Pulmonary artery endothelial cell (primary cell): ENCODE results near the gene HOXD10. TPM values are rescaled to one million over a fixed set of nuclear protein-coding genes. Genes with fewer than 3 reads are reported as not detected.

ENCODE experiments used
- DNase-seq: peaks from one replicate; pipeline ENCODE4 v3.0.0-alpha.2; 2011; ENCODE audit warnings: low read depth, low spot score
- total RNA-seq: library from RNA; depleted of rRNA; stranded (reverse); fragments of >200 nt; gene quantifications from 2 replicates; pipeline ENCODE4 v1.2.3, GENCODE V29; 2014

The HOXD10 gene
- total RNA-seq, 1 donor from 2014 or later, result not detected

DNA sequence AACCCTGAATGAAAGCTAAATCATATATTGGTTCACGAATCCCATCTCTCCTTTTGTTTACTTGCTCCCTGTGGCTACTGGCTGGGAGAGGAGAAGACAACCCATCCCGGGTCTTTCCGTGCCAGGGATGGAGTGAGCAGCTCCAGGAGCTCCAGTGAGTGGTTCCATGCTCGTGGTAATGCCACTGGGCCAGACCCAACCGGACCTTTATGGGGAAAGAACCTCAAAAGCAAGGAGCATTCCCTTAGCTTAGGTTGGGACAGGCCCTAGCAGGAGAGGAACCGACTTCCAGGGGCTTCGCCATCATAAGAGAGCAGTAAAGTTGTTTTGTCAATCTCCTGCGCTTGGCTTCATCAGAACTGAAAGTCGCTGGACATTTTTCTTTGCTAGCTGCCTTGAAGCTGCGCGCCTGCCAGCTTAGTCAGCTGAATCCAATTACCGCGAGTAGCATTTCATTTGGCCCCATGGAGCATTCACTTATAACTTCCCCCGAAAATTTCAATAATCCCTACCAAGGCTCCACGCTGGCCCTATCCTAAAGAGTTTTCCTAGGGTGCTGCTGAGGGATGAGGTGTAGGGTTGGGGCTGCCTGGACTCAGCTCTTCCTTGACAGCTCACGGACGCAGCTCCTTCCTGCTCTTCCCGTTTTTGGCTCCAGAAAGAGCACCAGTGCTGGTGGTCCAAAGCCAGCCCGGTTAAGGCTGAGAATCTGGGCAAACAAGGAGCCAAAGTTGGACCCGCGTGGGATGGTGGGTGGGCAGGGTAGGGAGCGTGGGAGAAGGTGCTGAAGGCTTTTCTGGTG, 45.4 kb downstream of the HOXD10 start:
- DNase-seq, result no peak

DNA sequence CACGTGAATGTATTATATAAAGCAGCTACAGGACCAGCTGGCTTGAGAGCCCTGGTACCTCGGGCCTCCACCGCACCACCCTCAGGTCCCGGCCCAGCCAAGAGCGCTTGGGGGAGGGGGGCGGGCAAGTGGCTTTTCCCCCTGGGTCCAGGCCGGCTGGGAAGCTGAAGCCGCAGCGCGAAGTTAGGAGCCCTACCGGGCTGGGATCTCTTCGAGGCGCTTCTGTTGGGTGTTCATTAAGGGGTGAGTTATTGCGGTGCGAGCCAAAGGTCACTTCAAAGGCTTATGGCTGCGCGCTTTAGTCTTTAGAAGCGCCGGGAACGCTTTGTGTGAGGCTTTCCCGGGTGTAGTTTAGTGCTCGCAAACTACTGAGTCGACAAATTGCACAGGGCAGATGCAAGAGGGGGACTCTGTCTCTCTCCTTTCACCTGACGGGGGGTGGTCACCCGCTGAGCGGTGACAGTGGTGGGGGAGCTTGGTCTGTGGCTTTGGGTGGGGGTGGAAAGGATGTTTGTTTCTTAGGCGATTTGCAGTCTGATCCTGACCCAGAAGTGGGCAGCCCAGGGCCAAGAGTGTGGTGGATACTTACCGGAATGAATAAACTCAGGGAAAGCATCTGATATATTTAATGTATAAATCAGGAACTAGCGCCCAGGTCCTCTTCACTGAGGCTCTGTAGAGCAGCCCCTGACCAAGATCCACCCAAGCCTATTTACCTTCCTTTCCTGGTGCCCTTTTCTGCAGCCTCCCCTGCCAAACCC, 46.5 kb downstream of the HOXD10 start:
- DNase-seq, result no peak

DNA sequence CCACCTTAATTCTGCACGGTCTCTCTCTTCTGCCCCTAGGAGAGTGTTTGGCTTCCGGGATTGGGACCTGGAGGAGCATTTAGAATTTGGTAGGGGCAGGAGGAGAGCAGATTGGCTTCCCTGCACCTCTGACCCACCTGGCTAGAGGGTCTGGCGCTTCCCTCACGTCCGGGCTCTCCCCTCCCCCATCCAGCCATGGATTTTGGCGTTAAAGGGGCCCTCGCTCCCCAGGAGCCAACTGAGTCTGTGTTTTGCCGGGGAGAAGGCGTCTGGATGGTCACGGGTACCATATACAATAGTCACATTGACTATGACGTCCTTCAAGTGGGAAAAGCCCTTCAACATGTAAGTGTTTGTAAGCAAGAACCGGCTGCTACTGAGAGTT, 47.1 kb downstream of the HOXD10 start:
- no peak for DNase-seq

DNA sequence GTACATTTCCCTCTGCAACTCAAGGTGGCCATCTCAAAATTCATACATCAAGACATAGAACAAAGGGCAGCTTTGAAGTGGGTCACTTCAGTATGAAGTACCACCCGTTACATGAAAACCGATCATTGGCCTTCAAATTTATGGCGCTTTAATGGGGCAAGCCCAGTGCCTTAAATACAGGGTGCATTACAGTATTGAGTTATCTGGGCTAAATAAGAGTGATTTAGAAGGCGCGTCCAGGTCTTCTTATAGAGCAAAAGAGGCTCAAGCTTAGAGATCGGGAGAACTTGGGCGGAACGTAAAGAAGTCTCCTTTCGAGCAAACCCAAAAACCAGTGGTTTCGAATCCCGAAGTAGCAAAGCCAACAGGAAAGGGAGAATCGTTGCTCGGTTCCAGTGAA, 47.6 kb downstream of the HOXD10 start:
- DNase-seq, result no peak

DNA sequence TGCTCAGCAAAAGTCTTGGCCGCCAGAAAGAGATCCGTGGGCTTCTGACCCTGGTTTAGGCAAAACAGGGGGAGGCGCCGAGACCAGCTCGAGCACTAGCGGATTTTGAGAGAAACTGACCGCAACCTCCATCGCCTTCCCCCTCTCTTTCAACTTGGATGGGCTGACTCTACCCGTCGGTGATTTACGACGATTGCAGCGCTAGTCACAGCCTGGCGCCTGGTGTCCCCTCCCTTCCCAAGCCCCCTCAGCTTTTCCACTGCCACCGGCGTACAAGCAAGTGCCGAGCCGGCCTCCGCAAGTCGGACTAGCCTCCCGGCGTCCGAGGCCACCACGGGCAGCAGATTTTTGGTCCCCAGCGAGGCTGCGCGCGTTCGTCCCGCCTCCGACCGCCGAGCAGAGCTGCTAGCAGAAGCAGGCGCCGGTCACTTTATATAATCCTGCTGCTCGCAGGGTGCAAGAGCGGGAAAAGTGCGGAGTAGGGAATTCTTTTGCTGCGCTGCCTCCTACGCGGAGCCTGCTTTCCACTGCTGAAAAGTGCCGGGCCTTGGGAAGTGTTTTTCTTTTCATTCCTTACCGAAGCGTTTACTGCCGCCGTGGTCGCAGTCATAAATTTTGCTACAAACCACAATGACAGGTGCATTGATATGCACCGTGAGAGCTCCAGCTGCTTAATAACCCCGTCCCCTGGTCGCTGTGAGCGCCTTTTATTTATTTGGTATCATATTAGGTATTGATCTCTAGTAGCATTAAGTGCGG, 48.2 kb downstream of the HOXD10 start:
- no peak for DNase-seq

DNA sequence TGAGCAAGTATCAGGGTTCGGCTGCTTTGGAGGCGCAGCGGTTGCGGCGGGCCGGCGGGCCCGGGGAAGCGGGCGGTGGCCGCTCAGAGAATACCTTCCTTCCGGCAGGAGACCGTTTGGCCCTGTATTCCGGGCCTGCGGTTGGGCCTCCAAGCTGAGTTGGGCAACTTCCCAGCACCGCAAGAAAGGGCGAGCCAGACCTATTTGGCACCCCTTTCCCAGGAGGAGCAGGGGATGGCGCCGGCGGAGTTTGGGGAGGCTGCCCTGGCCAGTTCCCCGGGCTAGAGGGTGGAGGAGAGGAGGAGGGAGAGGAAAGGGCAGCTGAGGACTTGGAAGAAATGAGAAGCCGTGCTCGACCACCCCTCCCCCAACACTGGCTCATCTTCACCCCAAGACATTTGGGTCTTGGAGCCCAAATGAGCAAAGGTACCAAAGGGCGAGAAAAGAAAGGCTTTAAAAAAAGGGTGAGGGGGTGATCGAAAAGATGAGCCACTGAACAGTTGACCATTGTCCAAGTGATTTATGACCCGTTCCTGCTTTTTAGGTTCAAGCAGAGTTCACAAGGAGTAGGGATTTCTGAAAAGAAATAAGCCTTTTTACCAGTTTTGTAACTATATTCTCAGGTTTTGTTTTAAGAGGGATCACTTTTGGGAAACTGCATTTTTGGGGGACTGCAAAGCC, 48.9 kb downstream of the HOXD10 start:
- DNase-seq, result no peak

DNA sequence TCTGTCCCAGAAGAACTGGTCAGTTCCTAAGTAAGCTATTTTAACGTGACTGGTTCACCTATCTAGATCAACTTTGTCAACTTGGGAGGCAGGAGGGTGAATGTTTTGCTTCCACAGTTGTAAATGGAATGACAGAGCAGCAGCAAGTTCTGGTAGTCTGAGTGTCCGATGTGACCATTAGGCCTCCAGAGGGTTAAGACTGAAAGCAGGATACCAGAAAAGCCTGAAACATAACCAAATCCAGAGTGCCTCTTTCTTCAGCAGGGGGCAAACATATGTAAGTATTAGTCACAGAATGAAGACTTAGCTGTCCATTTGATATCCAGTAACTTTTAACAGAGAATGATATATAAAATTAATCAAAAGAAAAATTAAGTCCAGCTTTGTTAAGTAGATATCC, 49.7 kb downstream of the HOXD10 start:
- no peak for DNase-seq

DNA sequence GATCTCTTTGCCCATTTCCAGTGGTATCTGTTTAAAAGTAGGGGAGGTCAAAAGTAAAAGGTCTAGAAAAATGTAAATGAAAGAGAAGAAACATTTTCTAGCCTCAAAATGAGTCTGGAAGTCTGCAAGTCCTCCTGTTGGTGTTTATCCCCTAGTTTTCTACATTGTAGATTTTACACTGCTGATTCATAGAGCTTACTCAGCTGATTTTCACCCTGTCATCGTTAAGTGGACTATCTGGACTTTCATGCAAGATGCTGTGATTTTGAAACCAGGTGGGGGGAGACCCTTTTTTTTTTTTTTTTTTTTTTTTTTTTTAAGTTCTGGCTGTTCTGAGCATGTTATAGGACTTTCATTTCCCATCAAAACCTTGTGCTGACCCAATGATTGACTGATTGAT, 50.8 kb downstream of the HOXD10 start:
- DNase-seq, result no peak

DNA sequence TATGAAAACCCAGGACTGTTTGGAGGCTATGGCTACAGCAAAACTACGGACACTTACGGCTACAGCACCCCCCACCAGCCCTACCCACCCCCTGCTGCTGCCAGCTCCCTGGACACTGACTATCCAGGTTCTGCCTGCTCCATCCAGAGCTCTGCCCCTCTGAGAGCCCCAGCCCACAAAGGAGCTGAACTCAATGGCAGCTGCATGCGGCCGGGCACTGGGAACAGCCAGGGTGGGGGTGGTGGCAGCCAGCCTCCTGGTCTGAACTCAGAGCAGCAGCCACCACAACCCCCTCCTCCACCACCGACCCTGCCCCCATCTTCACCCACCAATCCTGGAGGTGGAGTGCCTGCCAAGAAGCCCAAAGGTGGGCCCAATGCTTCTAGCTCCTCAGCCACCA, 52.6 kb downstream of the HOXD10 start:
- DNase-seq, result no peak

Other genes starting within 250 kb of the HOXD10 start
- gene LNPK, start 114.5 kb upstream of the HOXD10 start, total RNA-seq, result 5.7 and 12.4 TPM in 2 replicates
- not detected in 2 replicates for gene EVX2, start 32.8 kb upstream of the HOXD10 start, total RNA-seq
- not detected in 2 replicates for gene HOXD13, start 24.1 kb upstream of the HOXD10 start, total RNA-seq
- not detected in 2 replicates for gene HOXD12, start 17.0 kb upstream of the HOXD10 start, total RNA-seq
- gene HOXD11, start 9.5 kb upstream of the HOXD10 start, total RNA-seq, result not detected in 2 replicates
- gene HOXD9, start 5.9 kb downstream of the HOXD10 start, total RNA-seq, result not detected in 2 replicates
- not detected in 2 replicates for gene HOXD8, start 12.9 kb downstream of the HOXD10 start, total RNA-seq
- gene HOXD4, start 34.8 kb downstream of the HOXD10 start, total RNA-seq, result not detected in 2 replicates
- gene HOXD3, start 40.5 kb downstream of the HOXD10 start, total RNA-seq, result not detected in 2 replicates
- gene HOXD1, start 71.9 kb downstream of the HOXD10 start, total RNA-seq, result 0.07 TPM in 1 of 2 replicates, not detected in the other
- gene MTX2, start 152.7 kb downstream of the HOXD10 start, total RNA-seq, result 25.6 and 34.5 TPM in 2 replicates